ENCODE results near the gene GLIPR2. TPM values are rescaled to one million over a fixed set of nuclear protein-coding genes. Genes with fewer than 3 reads are reported as not detected.
"Not testable (repeated sequence)": the region's sequence is repeated elsewhere in the genome, so short reads cannot be mapped to it uniquely, and the experiment has no call there.

The GLIPR2 gene
- total RNA-seq, result 32.4 and 45.6 TPM in 2 replicates

- peak; percentile 73 for DNase-seq
Measured at GRCh38 chr9:36136272-36136893, at the start of gene GLIPR2. TSS of gene GLIPR2 (plus strand) at chr9:36136733. CDS start at chr9:36136779, 46 bp downstream.

GRCh38 chr9:36087054-36087453 lies 49.5 kb upstream of the GLIPR2 start:
- DNase-seq, result not testable (repeated sequence)

- no peak for DNase-seq
Measured at GRCh38 chr9:36088020-36088419, 48.5 kb upstream of the GLIPR2 start.

GRCh38 chr9:36091026-36091953 lies 45.2 kb upstream of the GLIPR2 start:
- peak; percentile 88 for DNase-seq

GRCh38 chr9:36092014-36092413 lies 44.5 kb upstream of the GLIPR2 start:
- no peak for DNase-seq

- DNase-seq, result no peak
Measured at GRCh38 chr9:36092509-36093215, 43.9 kb upstream of the GLIPR2 start.

GRCh38 chr9:36093384-36093783 lies 43.1 kb upstream of the GLIPR2 start:
- DNase-seq, result no peak

- no peak for DNase-seq
Measured at GRCh38 chr9:36099718-36100117, 36.8 kb upstream of the GLIPR2 start.

- no peak for DNase-seq
Measured at GRCh38 chr9:36100532-36100931, 36.0 kb upstream of the GLIPR2 start.

- peak; percentile 78 for DNase-seq
Measured at GRCh38 chr9:36101916-36102741, 34.4 kb upstream of the GLIPR2 start.

- DNase-seq, result peak; percentile 90
Measured at GRCh38 chr9:36102742-36103495, 33.6 kb upstream of the GLIPR2 start.

GRCh38 chr9:36109071-36109470 lies 27.5 kb upstream of the GLIPR2 start:
- DNase-seq, result no peak

- no peak for DNase-seq
Measured at GRCh38 chr9:36110434-36110833, 26.1 kb upstream of the GLIPR2 start.

- no peak for DNase-seq
Measured at GRCh38 chr9:36112516-36112915, 24.0 kb upstream of the GLIPR2 start.

- DNase-seq, result no peak
Measured at GRCh38 chr9:36113999-36114398, 22.5 kb upstream of the GLIPR2 start.

- DNase-seq, result no peak
Measured at GRCh38 chr9:36116593-36116992, 19.9 kb upstream of the GLIPR2 start.

- no peak for DNase-seq
Measured at GRCh38 chr9:36118201-36118600, 18.3 kb upstream of the GLIPR2 start.

GRCh38 chr9:36118706-36119105 lies 17.8 kb upstream of the GLIPR2 start:
- no peak for DNase-seq

- DNase-seq, result no peak
Measured at GRCh38 chr9:36119476-36119875, 17.1 kb upstream of the GLIPR2 start.

- no peak for DNase-seq
Measured at GRCh38 chr9:36120705-36121104, 15.8 kb upstream of the GLIPR2 start.

- DNase-seq, result no peak
Measured at GRCh38 chr9:36121971-36122370, 14.6 kb upstream of the GLIPR2 start.

GRCh38 chr9:36123515-36123914 lies 13.0 kb upstream of the GLIPR2 start:
- DNase-seq, result no peak

Data from dermis blood vessel endothelial cell (primary cell).